Measurements from ENCODE around the gene CACNA2D3.

Gene CACNA2D3

DNA sequence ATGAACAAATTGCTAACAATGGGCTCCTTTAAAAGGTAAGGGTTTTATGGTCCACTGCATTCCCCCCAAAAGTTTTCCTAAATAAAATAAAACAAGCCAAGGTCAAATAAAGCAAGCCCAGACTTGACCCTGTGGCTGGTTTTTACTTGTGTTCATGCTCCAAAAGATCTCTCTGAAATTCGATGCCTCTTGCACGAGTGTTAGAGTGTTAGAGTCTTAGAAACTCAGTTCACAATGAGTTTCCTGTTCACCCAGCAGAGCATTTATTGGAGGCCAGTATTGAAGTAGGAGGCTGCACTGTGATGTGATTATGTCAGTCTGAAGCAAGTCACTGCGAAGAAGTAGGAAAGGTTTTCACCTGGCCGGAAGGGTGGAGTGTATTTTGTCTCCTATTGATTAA, 865.4 kb downstream of the CACNA2D3 start:
- no peak for TF ChIP-seq FOXP2 (optimal IDR thresholded peaks at IDR 0.05; ENCODE audit: borderline replicate concordance, extremely low read depth, extremely low read length, insufficient read depth)
- TF ChIP-seq REST (IDR thresholded peaks at IDR 0.05; ENCODE audit: insufficient read depth in 1 of 2, low read depth in 2 of 2, low read length in 2 of 2): no peak
- no peak for TF ChIP-seq SIN3A (IDR thresholded peaks at IDR 0.05; ENCODE audit: borderline replicate concordance, insufficient read depth, low read length)
- no peak for TF ChIP-seq POLR2AphosphoS5 (IDR thresholded peaks at IDR 0.05; ENCODE audit: low read depth, low read length)
- TF ChIP-seq TAF1 (IDR thresholded peaks at IDR 0.05; ENCODE audit: borderline replicate concordance, insufficient read depth, low read length): no peak

- TF ChIP-seq TAF1 (IDR thresholded peaks at IDR 0.05; ENCODE audit: borderline replicate concordance, insufficient read depth, low read length): no peak
- TF ChIP-seq SIN3A (IDR thresholded peaks at IDR 0.05; ENCODE audit: borderline replicate concordance, insufficient read depth, low read length): no peak
- TF ChIP-seq FOXP2 (optimal IDR thresholded peaks at IDR 0.05; ENCODE audit: borderline replicate concordance, extremely low read depth, extremely low read length, insufficient read depth): no peak
- no peak for TF ChIP-seq POLR2AphosphoS5 (IDR thresholded peaks at IDR 0.05; ENCODE audit: low read depth, low read length)
- TF ChIP-seq REST (IDR thresholded peaks at IDR 0.05; ENCODE audit: insufficient read depth in 1 of 2, low read depth in 2 of 2, low read length in 2 of 2): no peak
Measured at GRCh38 chr3:54988302-54988837, 866.0 kb downstream of the CACNA2D3 start.

DNA sequence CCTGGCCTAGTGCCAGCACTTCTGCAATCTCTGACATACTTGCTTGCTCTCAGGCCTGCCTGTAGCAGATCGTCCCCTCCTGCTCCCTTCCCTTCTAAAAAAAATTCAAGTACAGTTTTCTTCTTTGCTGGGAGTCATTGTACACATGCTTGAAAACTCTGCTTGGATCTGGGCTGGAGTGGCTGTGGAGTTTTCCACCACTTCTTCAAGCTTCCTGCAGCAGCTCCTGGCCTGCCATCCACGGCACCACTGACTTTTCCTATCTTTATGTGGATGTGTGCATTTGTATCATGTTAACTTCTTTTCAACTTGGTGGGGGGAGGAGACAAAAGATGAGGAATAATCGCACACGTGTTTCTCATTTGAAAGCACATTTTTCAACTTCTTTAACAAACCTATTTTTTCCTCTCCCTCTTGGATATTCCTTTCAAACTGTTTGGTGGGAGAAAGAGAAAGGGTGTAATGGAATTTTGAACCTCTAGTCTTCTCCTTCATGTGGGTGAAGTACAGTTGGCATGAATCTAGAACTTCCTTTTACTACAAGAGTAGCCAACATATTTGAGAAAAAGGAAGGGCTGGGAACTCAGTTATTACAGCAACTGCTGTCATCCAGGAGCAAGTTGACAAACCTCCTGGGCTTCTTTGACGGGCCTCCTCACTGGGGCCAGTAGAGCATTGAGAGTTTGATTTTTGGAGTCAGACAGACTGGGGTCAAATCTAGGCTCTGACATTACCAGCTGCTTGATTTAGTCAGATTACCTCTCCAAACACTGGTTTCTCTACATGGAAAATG, 866.7 kb downstream of the CACNA2D3 start:
- TF ChIP-seq REST (IDR thresholded peaks at IDR 0.05; ENCODE audit: insufficient read depth in 1 of 2, low read depth in 2 of 2, low read length in 2 of 2): no peak
- no peak for TF ChIP-seq TAF1 (IDR thresholded peaks at IDR 0.05; ENCODE audit: borderline replicate concordance, insufficient read depth, low read length)
- no peak for TF ChIP-seq FOXP2 (optimal IDR thresholded peaks at IDR 0.05; ENCODE audit: borderline replicate concordance, extremely low read depth, extremely low read length, insufficient read depth)

DNA sequence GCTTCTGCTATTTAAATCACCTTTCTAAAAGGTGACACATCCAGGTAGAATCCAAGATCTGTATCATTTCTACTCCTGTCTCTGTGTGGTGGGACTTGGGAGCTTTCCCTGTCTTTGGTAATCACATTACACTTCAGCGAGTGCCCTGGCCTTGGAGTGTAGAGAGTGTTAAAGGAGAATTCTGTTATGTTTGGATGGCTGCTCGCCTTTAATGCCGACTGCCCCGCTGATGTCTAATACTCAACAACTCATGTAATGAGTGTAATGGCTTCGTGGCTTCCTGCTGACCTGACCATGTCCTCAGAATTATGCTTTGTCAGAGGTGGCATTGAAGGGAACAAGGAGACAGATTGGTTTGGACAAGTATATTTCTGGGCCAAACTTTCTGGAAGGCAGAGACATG, 871.8 kb downstream of the CACNA2D3 start:
- TF ChIP-seq TAF1 (IDR thresholded peaks at IDR 0.05; ENCODE audit: borderline replicate concordance, insufficient read depth, low read length) (no peak), SIN3A (IDR thresholded peaks at IDR 0.05; ENCODE audit: borderline replicate concordance, insufficient read depth, low read length) (no peak), POLR2AphosphoS5 (IDR thresholded peaks at IDR 0.05; ENCODE audit: low read depth, low read length) (no peak), FOXP2 (optimal IDR thresholded peaks at IDR 0.05; ENCODE audit: borderline replicate concordance, extremely low read depth, extremely low read length, insufficient read depth) (no peak)

DNA sequence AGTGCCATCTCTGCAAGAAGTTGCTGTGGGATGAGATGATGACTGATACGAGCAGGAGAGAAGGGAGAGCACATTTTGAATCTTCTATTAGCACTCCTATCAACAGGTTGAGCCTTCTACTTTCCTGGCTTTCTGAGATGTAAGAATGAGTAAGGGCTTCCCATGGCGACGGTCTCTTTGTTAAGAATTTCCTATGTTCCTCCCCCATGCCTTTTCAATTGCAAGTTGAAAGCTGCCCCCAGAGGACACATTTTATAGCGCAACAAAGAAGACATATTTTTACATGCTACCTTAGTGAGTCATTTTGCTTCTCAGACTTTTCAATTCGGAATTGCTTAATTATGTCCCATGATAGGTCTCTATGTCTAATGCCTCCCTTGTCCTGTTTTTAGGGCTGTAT, 876.8 kb downstream of the CACNA2D3 start:
- no peak for TF ChIP-seq FOXP2 (optimal IDR thresholded peaks at IDR 0.05; ENCODE audit: borderline replicate concordance, extremely low read depth, extremely low read length, insufficient read depth)
- TF ChIP-seq POLR2AphosphoS5 (IDR thresholded peaks at IDR 0.05; ENCODE audit: low read depth, low read length): no peak
- TF ChIP-seq SIN3A (IDR thresholded peaks at IDR 0.05; ENCODE audit: borderline replicate concordance, insufficient read depth, low read length): no peak
- TF ChIP-seq TAF1 (IDR thresholded peaks at IDR 0.05; ENCODE audit: borderline replicate concordance, insufficient read depth, low read length): no peak
- TF ChIP-seq REST (IDR thresholded peaks at IDR 0.05; ENCODE audit: insufficient read depth in 1 of 2, low read depth in 2 of 2, low read length in 2 of 2): no peak
